HG03432 (cell line): ENCODE data around the gene DPY19L3.
A peak's percentile ranks its signal among the peaks of the same experiment; 100 is the strongest.
"Not testable (repeated sequence)": the region's sequence is repeated elsewhere in the genome, so short reads cannot be mapped to it uniquely, and the experiment has no call there.

Experiments
- ATAC-seq: cut with Tn5 transposase; IDR thresholded peaks from one replicate; pipeline ENCODE4 v1.9.1; 2021; ENCODE audit warnings: mild to moderate bottlenecking, moderate library complexity; ENCODE audit not compliant: unreplicated experiment

The DPY19L3 gene

DNA sequence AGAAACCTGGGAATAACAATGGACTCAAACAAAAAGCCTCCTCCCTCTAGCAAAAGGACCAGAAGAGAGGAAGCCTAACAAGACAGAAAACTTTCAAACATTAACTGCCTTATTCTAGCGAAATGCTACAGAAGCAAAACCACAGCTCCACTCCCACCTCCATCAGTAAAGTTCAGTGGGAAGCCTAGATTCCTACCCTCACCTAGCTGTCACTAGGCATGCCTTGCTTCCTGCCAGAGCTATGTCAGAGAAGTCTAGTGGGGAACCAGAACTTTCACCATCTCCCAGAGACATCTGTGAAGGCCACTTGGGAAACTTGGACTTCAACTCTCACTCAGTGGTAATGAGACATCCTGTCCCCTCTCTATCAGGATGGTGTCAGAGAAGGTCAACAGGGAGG is 37.1 kb downstream of the DPY19L3 start:
- no peak for ATAC-seq

DNA sequence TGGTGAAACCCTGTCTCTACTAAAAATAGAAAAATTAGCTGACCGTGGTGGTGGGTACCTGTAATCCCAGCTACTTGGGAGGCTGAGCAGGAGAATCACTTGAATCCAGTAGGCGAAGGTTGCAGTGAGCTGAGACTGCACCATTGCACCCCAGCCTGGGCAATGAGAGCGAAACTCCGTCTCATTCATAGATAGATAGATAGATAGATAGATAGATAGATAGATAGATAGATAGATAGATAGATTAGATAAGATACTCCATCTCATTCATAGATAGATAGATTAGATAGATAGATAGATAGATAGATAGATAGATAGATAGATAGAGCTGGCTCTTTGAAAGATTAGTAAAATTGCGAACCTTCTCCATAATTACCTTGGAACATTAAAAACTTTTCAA is 42.0 kb downstream of the DPY19L3 start:
- not testable (repeated sequence) for ATAC-seq

DNA sequence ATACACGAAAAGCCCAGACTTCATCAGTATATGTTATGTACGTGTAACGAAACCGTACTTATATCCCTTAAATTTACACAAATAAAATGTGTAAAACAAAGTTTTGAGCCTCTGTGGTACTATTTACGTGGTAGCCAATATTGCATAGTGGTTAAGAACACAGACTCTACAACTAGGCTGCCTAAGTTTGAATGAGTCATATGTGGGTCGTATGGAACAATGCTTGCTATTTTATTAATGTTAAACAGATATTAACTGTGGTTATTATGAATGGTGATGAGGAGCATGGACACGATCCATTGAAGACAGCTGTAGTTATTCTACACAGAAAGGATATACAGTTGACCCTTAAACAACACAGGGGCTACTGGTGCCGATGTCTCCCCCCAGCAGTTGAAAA is 42.5 kb downstream of the DPY19L3 start:
- no peak for ATAC-seq

DNA sequence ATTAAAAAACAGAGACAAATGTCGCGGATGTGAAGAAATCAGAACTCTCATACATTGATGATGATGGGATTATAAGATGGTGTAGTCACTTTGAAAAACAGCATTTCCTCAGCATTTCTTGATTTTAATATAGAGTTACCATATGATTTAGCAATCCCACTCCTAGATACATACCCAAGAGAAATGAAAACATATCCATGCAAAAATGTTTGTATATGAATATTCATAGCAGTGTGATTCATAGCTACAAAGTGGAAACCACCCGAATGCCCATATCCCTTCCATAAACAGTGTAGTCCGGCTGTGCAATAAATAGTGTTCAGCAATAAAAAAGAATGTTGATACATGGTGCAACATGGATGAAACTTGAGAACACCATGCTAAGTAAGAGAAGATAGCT is 44.6 kb downstream of the DPY19L3 start:
- peak; percentile 43 for ATAC-seq

DNA sequence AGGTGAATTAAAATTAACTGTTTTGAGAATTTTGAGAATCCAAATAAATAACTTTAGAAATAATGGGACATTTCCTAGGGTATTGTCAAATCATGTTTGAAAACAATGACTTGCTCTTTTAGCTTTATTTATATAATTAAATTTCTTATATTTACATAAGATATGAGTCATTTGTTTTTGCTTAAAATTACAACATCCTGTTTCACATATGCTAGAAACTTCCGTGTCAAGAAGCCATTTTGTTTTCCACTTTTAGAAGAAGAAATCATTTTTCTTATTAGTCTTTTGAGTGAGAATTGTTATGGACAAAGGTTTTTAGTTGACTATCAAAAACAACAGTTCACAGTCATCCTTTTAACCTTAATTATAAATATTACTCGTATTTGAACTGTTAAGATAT is 48.2 kb downstream of the DPY19L3 start:
- ATAC-seq, result no peak

DNA sequence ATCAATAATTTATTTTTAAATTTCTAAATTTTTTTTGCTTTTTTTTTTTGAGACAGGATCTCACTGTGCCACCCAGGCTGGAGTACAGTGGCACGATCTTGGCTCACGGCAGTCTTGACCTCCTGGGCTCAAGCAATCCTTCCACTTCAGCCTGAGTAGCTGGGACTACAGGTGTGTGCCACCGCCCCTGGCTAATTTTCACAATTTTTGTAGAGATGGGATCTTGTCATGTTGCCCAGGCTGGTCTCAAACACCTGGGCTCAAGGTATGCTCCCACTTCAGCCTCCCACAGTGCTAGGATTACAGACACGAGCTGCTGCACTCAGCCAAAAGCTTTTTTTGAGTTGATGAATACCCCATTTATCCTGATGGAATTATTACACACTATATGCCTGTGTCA is 50.8 kb downstream of the DPY19L3 start:
- ATAC-seq, result no peak

DNA sequence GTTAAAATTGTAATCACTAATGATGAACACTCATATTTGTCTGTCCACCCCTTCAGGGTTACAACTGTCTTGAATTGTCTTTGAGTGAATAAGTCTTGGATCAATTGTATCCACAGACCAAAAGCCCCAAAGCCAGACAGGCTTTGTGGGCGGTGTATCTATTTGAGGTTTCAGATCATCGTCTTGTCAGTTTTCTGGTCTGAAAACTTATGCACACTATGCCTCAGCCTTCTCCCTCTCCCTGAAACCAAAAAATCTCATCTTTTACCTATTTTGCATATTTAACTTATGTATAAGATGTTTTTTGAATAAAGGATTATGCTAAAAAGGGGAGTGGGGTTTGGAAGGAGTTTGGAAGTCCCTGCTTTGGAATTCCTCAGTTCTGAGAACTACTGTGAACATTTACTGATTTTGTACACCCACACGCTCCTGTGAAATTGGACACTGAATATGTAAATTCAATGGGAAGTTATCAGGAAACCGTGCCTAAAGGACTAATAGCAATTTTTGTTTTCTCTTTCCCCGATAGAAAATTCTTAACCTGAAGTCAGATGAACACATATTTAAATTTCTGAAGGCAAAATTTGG is 52.1 kb downstream of the DPY19L3 start:
- ATAC-seq, result peak; percentile 40

DNA sequence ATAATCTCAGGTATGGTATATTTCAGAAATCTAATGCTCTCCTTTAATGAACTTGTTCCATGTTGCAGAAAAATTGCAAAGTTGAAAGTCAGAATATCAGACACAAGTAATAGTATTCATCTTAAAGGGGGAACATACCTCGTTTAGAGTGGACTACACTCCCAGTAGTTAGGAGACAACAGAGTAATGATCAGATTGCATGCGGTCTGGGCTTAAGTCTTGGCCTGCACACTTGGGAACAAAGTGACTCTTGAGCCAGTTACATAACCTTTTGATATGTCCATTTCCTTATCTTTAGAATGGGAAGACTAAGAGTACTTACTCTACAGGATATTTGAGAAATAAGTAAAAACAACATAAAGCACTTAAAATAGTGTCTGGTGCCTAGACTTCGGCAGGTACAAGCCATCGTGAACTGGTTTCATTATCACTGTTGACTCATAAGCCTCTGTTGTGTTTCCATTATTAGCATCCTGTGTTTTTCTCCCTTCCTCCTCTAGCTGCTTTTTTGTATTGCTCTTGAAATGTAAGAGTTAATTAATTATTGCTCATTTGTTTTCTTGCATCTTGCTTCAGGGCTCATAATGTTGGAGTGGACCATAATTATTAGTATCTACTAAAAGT is 53.0 kb downstream of the DPY19L3 start:
- peak; percentile 83 for ATAC-seq

DNA sequence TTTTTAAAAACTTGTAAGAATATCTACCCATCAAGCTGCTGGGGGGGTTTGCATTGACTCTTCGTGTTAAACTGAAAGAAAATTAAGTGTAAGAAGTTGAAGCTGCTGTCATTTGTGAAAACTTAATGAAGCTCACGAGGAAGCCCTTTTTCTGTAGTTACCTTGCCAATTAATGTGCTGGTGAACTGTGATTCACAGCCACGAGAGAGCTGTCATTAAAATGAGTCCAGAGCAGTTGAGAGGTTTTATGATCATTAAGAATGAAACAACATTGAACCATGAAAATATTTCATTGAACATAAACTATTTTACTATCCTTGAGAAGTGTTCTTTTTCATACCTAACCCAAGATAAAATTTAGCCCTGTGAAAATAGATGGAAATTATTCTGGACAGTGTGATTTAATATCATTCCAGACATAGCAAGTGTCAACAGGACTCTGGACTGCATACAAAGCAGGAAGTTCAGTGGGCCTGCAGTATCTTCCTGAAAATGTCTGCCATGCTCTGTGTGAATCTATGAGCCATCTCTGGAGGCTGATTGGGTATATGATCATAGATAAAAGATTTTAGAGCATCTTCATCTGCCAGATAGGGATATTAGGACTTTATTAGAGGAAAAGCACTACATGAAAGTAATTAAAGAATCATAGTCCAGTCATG is 53.8 kb downstream of the DPY19L3 start:
- ATAC-seq, result no peak

DNA sequence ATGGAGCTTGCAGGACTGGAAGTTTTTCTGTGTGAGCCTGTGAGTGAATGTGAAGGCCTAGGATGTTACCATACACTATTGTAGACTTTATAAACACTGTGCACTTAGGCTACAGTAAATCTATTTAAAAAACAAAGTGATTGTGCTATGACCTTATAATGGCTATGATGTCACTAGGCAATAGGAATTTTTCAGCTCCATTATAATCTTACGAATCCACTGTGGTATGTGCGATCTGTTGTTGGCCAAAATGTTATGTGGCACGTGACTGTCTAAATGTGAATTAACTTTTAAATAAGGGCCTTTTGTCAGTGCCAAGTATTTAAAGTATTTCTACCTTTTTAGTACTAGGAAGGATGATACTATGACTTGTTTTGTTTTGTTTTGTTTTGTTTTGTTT is 54.9 kb downstream of the DPY19L3 start:
- ATAC-seq, result no peak

DNA sequence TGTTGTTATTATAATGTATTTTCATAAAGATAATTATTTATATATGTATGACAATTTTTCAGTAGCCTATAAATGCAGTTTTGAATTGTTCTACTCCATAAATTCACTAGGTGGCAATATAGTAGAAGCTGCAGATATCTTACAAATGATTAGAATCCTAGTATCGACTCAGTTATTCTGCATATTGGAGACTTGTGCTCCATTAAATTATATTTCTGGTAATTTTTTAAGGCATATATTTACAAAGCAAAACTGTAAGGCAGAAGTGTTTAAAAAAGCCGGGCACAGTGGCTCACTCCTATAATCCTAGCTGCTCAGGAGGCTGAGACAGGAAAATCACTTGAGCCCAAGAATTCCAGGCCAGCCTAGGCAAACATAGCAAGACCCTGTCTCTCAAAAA is 58.7 kb downstream of the DPY19L3 start:
- no peak for ATAC-seq

DNA sequence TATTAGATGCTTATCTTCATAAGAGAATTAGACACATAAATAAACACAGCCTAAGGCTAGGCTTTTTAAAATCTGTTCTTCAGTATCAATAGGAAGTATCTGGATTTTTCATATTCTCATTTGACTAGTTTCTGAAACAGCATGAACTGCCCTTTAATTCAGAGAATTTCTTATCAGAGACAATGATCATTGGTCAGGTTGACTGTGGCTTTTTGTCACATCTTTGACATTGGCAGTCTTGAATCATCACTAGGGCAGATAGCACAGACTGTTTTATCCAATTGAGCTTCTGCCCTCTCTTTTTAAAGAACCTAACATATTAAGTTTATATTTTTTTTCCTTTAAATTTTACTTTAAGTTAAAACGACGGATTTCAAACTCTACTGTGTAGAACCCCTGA is 59.6 kb downstream of the DPY19L3 start:
- ATAC-seq, result no peak

DNA sequence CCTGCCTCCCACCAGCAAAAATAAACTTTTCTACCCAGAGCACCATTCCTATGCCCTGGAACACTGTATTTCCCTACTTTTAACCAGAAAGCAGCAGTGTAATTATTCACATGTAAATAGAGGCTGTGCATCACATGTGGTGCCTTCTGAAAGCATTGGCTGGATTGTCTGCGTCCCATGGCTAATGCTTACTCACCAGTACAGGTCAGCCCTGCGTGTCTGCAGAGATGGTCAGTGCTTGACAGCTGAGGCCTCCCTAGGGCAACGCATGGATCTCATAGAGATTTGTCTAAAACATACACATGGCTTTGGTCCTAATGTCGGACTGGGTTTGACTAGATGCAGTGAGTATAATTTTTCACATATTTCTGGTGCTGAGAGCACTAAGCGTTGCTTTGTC is 64.2 kb downstream of the DPY19L3 start:
- no peak for ATAC-seq

DNA sequence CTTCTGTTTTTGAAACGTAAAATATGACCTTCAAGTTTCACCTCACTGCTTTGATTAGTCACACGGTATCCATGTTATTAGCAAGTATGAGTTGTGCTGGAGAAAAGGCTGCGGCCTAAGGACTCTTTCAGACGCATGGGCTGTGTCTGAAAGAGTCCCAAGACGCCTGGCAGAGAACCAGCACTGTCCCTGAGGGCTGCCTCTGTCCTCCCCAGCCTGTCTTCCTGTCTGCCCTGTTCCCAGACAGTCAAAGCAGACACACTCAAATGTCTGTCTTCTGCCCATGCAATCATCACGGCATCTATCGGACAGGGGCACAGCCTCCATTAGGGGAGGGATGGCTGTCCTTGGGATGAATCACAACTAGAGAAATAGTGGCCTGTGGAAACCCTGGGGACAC is 65.5 kb downstream of the DPY19L3 start:
- no peak for ATAC-seq

DNA sequence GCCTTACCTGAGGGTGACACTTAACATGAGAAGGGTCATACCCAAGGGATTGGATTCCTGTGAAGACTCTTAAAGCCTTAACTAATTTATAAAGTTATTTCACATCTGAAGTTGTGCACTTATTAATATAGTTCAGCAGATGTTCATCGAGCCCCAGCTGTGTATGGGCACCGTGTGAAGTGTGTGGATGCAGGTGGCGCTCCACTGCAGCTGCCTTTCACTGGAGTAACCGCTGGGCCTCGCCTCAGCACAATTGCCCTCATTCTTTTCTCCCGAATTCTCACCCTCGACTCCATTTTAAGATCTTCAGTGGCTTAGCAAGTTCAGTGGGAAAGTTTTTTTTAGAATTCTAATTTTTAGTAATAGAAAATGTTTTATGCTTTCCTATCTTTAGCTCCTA is 66.2 kb downstream of the DPY19L3 start:
- no peak for ATAC-seq

DNA sequence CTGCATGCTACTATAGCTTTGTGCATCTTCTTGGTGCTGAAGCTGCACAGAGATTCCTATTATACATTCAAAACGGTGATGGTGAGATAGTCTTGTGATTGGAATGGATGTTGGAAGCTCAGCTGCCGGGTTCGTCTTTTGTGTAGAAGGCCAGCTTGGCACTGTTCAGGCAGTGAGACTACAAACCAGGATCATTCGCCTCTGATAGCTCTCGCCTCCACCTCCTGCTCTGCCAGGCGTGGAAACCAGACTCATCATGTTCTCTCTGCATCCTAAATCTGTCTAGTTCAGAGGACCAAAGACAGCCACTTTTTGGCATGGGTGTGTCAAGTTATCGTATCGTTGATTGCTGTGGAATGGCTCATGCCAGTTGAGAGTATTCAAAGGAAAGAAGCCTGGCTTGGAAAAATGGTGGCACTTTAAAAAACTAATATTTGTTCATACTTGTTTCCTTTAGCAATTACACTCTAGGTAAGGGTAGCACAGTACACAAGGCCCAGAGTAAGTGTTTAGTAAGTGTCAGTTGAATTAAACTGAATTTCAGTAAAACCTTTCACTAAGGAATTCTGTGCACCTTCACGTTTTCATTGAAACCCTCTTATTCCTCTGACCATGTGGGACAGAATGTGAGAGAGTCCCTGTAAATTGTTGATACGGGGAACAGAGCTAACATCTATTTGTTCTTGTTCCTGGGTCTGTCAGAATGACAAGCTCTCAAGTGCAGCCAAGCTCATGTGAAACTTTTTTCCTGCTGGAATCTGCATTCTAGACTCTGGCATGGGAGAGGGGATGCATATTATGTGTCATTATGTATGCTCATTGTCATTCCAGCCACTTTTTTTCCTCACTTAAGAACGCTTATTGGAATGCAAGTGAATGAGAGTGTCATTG is 69.8 kb downstream of the DPY19L3 start:
- no peak for ATAC-seq

DNA sequence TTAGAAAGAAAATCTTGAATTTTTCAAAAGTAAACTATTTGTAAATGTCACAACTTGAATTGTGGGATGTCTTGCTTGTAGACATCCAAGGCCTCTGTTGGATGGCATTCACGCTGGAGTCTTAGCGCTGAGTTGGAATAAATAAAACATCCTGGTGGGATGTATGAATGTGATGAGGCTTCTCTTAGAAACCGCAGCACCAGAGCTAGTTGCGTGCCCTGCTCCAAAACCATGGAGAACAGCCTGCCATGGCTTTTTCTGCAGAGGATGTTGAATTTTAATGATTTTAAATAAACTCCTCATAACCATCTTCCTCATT is 70.4 kb downstream of the DPY19L3 start:
- no peak for ATAC-seq

DNA sequence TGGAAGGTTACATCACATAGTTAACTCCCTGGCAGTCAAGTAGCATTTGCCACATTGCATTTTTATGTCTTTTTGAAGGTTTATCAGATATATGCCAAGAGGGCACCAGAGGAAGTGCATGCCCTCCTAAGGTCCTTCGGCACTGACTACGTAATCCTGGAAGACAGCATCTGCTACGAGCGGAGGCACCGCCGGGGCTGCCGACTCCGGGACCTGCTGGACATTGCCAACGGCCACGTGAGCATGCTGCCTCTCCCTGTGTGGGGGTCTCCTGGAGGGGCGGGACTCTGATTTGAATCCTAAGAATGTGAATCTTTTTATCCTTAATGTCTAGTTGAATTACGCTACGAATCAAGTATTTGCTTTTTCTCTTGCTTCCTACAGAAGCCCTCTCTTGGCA is 74.8 kb downstream of the DPY19L3 start:
- ATAC-seq, result no peak

DNA sequence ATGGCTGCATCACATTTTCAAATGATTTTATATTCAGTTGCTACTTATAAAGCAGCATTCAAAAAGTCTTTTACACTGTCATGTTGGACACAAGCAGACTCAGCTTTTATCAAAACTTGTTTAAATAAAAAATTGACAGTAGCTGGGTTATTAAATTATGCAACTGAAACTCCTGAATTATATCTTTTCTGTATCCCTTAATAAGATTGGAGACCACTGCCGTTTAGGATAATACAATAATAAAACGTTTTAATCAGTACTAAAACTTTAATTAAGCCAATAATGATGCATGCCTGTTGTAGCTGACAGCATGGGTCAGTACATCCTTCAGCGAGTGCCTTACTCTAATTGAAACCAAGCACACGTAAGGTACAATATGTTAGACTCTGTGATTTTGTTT is 78.0 kb downstream of the DPY19L3 start:
- ATAC-seq, result no peak

DNA sequence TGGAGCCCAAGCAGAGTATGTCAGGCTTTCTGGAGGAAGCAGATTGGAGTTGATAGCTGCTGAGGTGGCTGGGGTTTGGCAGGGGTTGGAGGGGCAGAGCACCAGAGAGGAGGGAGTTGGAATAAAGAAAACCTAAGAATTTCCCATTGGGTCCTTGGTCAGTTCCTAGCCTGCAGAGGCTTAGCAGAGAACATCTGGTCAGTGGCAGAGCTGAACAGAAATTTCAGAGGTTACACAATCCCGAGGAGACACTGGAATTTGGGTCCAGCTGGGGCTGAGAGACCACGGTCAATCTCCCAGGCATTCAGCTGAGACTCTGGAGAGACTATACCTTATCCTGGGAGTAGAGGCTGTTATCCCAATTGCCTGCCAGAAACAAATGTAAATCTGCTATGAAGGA is 84.4 kb downstream of the DPY19L3 start:
- ATAC-seq, result no peak

DNA sequence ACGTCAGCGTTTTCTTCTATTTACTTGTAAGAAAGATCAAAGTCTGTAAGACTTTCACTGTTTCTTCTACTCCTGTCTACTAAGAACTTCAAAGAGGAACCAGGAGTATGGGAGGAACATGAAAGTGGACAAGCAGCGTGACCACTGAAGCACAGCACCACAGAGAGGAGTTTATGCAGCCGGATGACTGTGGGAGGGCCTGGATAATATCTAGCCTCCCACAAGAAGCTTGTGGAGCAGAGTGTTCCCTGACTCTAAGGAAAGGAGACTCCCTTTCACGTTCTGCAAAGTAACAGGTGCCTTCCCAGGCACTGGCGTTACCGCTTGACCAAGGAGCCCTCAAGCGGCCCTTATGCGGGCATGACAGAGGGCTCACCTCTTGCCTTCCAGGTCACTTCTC is 91.8 kb downstream of the DPY19L3 start:
- no peak for ATAC-seq

DNA sequence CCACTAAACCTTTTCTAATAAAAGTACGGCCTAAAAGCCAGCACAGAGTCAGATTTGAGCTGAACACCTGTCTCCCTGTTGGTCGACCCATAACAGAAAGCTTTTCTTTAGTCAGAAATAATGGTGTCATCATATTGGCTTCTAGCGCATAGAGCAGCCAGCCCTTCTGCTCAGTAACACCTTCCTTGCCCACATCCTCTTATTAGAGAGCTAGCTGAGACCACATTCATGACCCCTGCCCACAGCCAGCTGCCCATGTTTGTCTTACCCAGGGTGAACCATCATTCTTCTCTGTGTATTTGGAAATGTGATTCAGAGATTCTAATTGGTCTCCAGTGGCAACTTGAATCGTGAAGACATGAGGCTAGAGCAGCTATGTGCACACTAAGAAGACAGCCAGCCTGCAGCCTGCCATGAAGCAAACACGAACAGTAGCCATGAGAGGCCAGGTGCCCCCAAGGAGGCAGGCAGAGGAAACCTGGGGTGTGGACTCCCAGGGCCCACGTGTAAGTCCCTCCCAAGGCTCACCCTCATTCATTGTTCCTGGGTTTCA is 93.2 kb downstream of the DPY19L3 start:
- ATAC-seq, result no peak
